ENCODE results near the gene AQP12B. TPM values are rescaled to one million over a fixed set of nuclear protein-coding genes. Genes with fewer than 3 reads are reported as not detected.

Gene AQP12B
- total and polyA plus RNA-seq, 10 of the 15 experiments (the other 5 are each of a cell fraction or from before 2014, with no cell fraction given), result not detected

DNA sequence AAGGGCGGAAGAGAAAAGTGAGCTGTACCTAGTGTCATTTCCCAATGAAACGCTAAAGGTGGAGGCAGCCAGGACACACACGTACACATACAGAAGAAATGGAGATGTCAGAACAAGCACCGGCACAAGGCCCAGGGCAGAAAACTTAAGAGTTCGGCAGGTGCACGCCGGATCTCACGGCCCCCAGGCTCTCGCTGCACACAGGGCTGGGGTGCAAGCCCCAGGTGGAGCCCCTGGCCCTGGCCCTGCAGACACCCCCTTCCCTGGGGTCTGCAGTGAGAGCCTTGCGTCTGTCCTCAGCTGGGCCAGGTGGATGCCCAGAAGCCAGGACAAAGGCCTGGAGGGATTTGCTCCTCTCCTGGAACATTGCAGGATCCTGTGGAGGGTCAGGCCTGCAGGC lies 45.7 kb upstream of the AQP12B start:
- Histone ChIP-seq H4K20me1 (ENCODE audit: control insufficient read depth, insufficient read depth) (no peaks in the 10 kb centered on the region), H3K4me1 (ENCODE audit: control insufficient read depth, insufficient read depth, low read length) (no peaks in the 10 kb centered on the region), H2AFZ (ENCODE audit: control insufficient read depth, low read depth, low read length) (no peak overlapping the region), H3K4me2 (ENCODE audit: control insufficient read depth, insufficient read depth) (no peak overlapping the region), H3K27ac (ENCODE audit: control insufficient read depth, insufficient read depth) (no peak overlapping the region), H3K4me3 (no peak overlapping the region), H3K9me3 (replicated peaks; ENCODE audit: control insufficient read depth, insufficient read depth, low read length) (no peaks in the 10 kb centered on the region), H3K79me2 (ENCODE audit: control insufficient read depth, insufficient read depth, low read length) (no peaks in the 10 kb centered on the region), H3K9ac (ENCODE audit: control insufficient read depth, insufficient read depth, low read length) (no peak overlapping the region), H3K27me3 (replicated peaks in 1 of 2; ENCODE audit: control insufficient read depth in 2 of 2, insufficient read depth in 2 of 2, low read length in 1 of 2) (peaks cover 0 to 1% of the 10 kb centered on the region in 2 experiments; a peak in 2 of 4 replicates), H3K36me3 (ENCODE audit: control insufficient read depth in 2 of 2, insufficient read depth in 2 of 2, low read length in 1 of 2) (no peaks in the 10 kb centered on the region)
- DNase-seq (ENCODE audit: low read depth, low spot score), result no peak
- intact Hi-C loops (cut with micrococcal nuclease; ENCODE audit: unreplicated experiment), result no loop called here
- no peak for FAIRE-seq
- ChIA-PET POLR2A (no interaction called here), RAD21 (ENCODE audit: unreplicated experiment) (no interaction called here), SMC1A (ENCODE audit: uncharacterized antibody, unreplicated experiment) (no interaction called here), CTCF (no interaction called here)
- in situ Hi-C loops (cut with MboI), result no loop called here
- TF ChIP-seq SP1 (IDR thresholded peaks at IDR 0.05; ENCODE audit: low read depth, low read length) (no peak), PAX8 (IDR thresholded peaks at IDR 0.05) (no peak), POU2F2 (IDR thresholded peaks at IDR 0.05; ENCODE audit: borderline replicate concordance, low read depth, low read length) (no peak), SMAD5 (IDR thresholded peaks at IDR 0.05; ENCODE audit: low read depth) (no peak), ESRRA (IDR thresholded peaks at IDR 0.05; ENCODE audit: low read length) (no peak), SIX5 (IDR thresholded peaks at IDR 0.05; ENCODE audit: low read depth, low read length, severe bottlenecking) (no peak), EGR1 (IDR thresholded peaks at IDR 0.05; ENCODE audit: borderline replicate concordance in 1 of 2, low read depth in 2 of 2, low read length in 2 of 2) (no peak), ZNF207 (IDR thresholded peaks at IDR 0.05; ENCODE audit: borderline replicate concordance) (no peak), ZNF384 (IDR thresholded peaks at IDR 0.05; ENCODE audit: borderline replicate concordance, low read depth, low read length) (no peak), NBN (IDR thresholded peaks at IDR 0.05) (no peak), BCLAF1 (IDR thresholded peaks at IDR 0.05) (no peak), CBX3 (IDR thresholded peaks at IDR 0.05; ENCODE audit: borderline replicate concordance, low read depth) (no peak), ZZZ3 (IDR thresholded peaks at IDR 0.05; ENCODE audit: control insufficient read depth, insufficient read length, low read depth) (no peak)
- TF ChIP-seq, protein P1, sequence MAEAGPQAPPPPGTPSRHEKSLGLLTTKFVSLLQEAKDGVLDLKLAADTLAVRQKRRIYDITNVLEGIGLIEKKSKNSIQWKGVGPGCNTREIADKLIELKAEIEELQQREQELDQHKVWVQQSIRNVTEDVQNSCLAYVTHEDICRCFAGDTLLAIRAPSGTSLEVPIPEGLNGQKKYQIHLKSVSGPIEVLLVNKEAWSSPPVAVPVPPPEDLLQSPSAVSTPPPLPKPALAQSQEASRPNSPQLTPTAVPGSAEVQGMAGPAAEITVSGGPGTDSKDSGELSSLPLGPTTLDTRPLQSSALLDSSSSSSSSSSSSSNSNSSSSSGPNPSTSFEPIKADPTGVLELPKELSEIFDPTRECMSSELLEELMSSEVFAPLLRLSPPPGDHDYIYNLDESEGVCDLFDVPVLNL (IDR thresholded peaks at IDR 0.05; ENCODE audit: low read depth, low read length), result no peak
- no TSS peak for BruUV-seq (replicated peaks)
- ATAC-seq, result no peak
- 53% methylated on average over 10 of the region's 10 CpGs for WGBS (ENCODE audit: insufficient coverage, insufficient replicate concordance, low lambda C conversion rate, missing lambda C conversion rate)
